GM18909 (cell line): ENCODE data around the gene COL18A1.
"Not testable (repeated sequence)": the region's sequence is repeated elsewhere in the genome, so short reads cannot be mapped to it uniquely, and the experiment has no call there.

Experiments used
- ATAC-seq: cut with Tn5 transposase; IDR thresholded peaks from one replicate; pipeline ENCODE4 v1.9.1; 2021; ENCODE audit warnings: mild to moderate bottlenecking; ENCODE audit not compliant: unreplicated experiment, poor library complexity

COL18A1 gene

GRCh38 chr21:45550522-45551210, 145.7 kb downstream of the COL18A1 start:
- ATAC-seq = no peak

- ATAC-seq = no peak
Observed at GRCh38 chr21:45551316-45551715, 146.4 kb downstream of the COL18A1 start.

- no peak for ATAC-seq
Observed at GRCh38 chr21:45551783-45552695, 147.1 kb downstream of the COL18A1 start.

- ATAC-seq = no peak
Observed at GRCh38 chr21:45552696-45553391, 147.9 kb downstream of the COL18A1 start.

- ATAC-seq = peak; percentile 60
Observed at GRCh38 chr21:45554477-45555175, 149.7 kb downstream of the COL18A1 start.

GRCh38 chr21:45555251-45555556, 150.2 kb downstream of the COL18A1 start:
- ATAC-seq = no peak

- no peak for ATAC-seq
Observed at GRCh38 chr21:45555557-45556301, 150.8 kb downstream of the COL18A1 start.

GRCh38 chr21:45556302-45556644, 151.3 kb downstream of the COL18A1 start:
- ATAC-seq = no peak

GRCh38 chr21:45556645-45557615, 152.0 kb downstream of the COL18A1 start:
- ATAC-seq = no peak

- ATAC-seq = no peak
Observed at GRCh38 chr21:45557616-45558043, 152.7 kb downstream of the COL18A1 start.

GRCh38 chr21:45558044-45558721, 153.2 kb downstream of the COL18A1 start:
- ATAC-seq = no peak

GRCh38 chr21:45559216-45560105, 154.5 kb downstream of the COL18A1 start:
- no peak for ATAC-seq

GRCh38 chr21:45560106-45561021, 155.4 kb downstream of the COL18A1 start:
- no peak for ATAC-seq

- ATAC-seq = not testable (repeated sequence)
Observed at GRCh38 chr21:45561241-45561640, 156.3 kb downstream of the COL18A1 start.

- no peak for ATAC-seq
Observed at GRCh38 chr21:45562402-45562801, 157.4 kb downstream of the COL18A1 start.

GRCh38 chr21:45562965-45563364, 158.0 kb downstream of the COL18A1 start:
- ATAC-seq = no peak
